H9 (cell line): Measurements from ENCODE around the gene S100G. TPM values are rescaled to one million over a fixed set of nuclear protein-coding genes. Genes with fewer than 3 reads are reported as not detected.

Experiments
- DNase-seq: peaks from one replicate; pipeline ENCODE4 v3.0.0-alpha.2; 2017
- H2AFZ ChIP-seq: one replicate; pipeline ENCODE4 v1.6.1; 2013; ENCODE audit warnings: mild to moderate bottlenecking, low read length, control low read depth, moderate library complexity
- H2AK5ac ChIP-seq: 2 replicates; pipeline ENCODE4 v1.6.1; 2013; ENCODE audit warnings: low read length, control low read depth, mixed read lengths; ENCODE audit not compliant: insufficient read length
- H2BK120ac ChIP-seq: one replicate; pipeline ENCODE4 v1.6.1; 2013; ENCODE audit warnings: low read depth, mild to moderate bottlenecking, low read length, control low read depth, inconsistent platforms; ENCODE audit not compliant: poor library complexity, severe bottlenecking
- H2BK12ac ChIP-seq: 2 replicates; pipeline ENCODE4 v1.6.1; 2013; ENCODE audit warnings: low read length, control low read depth, mixed read lengths, low read depth; ENCODE audit not compliant: insufficient read length
- H2BK15ac ChIP-seq: 2 replicates; pipeline ENCODE4 v1.6.1; 2013; ENCODE audit warnings: low read depth, low read length, control low read depth
- H2BK20ac ChIP-seq: one replicate; pipeline ENCODE4 v1.6.1; 2013; ENCODE audit warnings: low read depth, mild to moderate bottlenecking, low read length, control low read depth, inconsistent platforms; ENCODE audit not compliant: poor library complexity, severe bottlenecking
- H2BK5ac ChIP-seq: 2 replicates; pipeline ENCODE4 v1.6.1; 2013; ENCODE audit warnings: low read length, control low read depth, mixed read lengths; ENCODE audit not compliant: insufficient read length
- H3K14ac ChIP-seq: 2 replicates; pipeline ENCODE4 v1.6.1; 2013; ENCODE audit warnings: low read length, control low read depth; ENCODE audit not compliant: insufficient read depth
- H3K18ac ChIP-seq: 2 replicates; pipeline ENCODE4 v1.6.1; 2013; ENCODE audit warnings: low read depth, mild to moderate bottlenecking, mixed read lengths, low read length, control low read depth; ENCODE audit not compliant: insufficient read length
- H3K23ac ChIP-seq: 2 replicates; pipeline ENCODE4 v1.6.1; 2013; ENCODE audit warnings: low read length, control low read depth, mixed read lengths, low read depth; ENCODE audit not compliant: insufficient read length
- H3K23me2 ChIP-seq: 2 replicates; pipeline ENCODE4 v1.6.1; 2013; ENCODE audit warnings: low read depth, mild to moderate bottlenecking, mixed read lengths, low read length, control low read depth; ENCODE audit not compliant: insufficient read length, poor library complexity, severe bottlenecking
- H3K27ac ChIP-seq: 2 replicates; pipeline ENCODE4 v1.5.1; 2013; ENCODE audit warnings: low read length, control low read depth, mixed read lengths, low read depth; ENCODE audit not compliant: insufficient read length
- H3K27me3 ChIP-seq: 2 replicates; pipeline ENCODE4 v1.6.1; 2013; ENCODE audit warnings: low read length, control low read depth, inconsistent platforms; ENCODE audit not compliant: insufficient read depth
- H3K4ac ChIP-seq: 2 replicates; pipeline ENCODE4 v1.6.1; 2013; ENCODE audit warnings: low read depth, mild to moderate bottlenecking, control low read depth, inconsistent platforms, low read length, moderate library complexity
- H3K4me1 ChIP-seq: 2 replicates; pipeline ENCODE4 v1.6.1; 2013; ENCODE audit warnings: low read length, control low read depth, inconsistent platforms; ENCODE audit not compliant: insufficient read depth
- H3K4me2 ChIP-seq: 2 replicates; pipeline ENCODE4 v1.6.1; 2013; ENCODE audit warnings: low read length, control low read depth, mixed read lengths; ENCODE audit not compliant: insufficient read length, insufficient read depth
- H3K56ac ChIP-seq: 2 replicates; pipeline ENCODE4 v1.6.1; 2013; ENCODE audit warnings: low read depth, mild to moderate bottlenecking, mixed read lengths, low read length, control low read depth; ENCODE audit not compliant: insufficient read length
- H3K79me1 ChIP-seq: 2 replicates; pipeline ENCODE4 v1.6.1; 2013; ENCODE audit warnings: low read depth, mild to moderate bottlenecking, moderate library complexity, low read length, control low read depth, inconsistent platforms; ENCODE audit not compliant: insufficient read depth, poor library complexity, severe bottlenecking
- H3K79me2 ChIP-seq: 2 replicates; pipeline ENCODE4 v1.6.1; 2013; ENCODE audit warnings: low read length, control low read depth, inconsistent platforms; ENCODE audit not compliant: insufficient read depth
- H3K9ac ChIP-seq: 2 replicates; pipeline ENCODE4 v1.6.1; 2013; ENCODE audit warnings: low read length, control low read depth, mixed read lengths; ENCODE audit not compliant: insufficient read length; ENCODE audit errors: extremely low read depth
- H3K9me3 ChIP-seq: one replicate; pipeline ENCODE4 v1.6.1; 2013; ENCODE audit warnings: low read depth, low read length, inconsistent platforms; ENCODE audit not compliant: control insufficient read depth
- H3T11ph ChIP-seq: one replicate; pipeline ENCODE4 v1.6.1; 2013; ENCODE audit warnings: mild to moderate bottlenecking, low read length, control low read depth, inconsistent platforms
- H4K20me1 ChIP-seq: one replicate; pipeline ENCODE4 v1.6.1; 2013; ENCODE audit not compliant: control insufficient read depth, insufficient read length, insufficient read depth
- H4K5ac ChIP-seq: 2 replicates; pipeline ENCODE4 v1.6.1; 2013; ENCODE audit warnings: low read depth, mild to moderate bottlenecking, mixed read lengths, low read length, control low read depth; ENCODE audit not compliant: insufficient read length
- H4K8ac ChIP-seq: replicated peaks from 2 replicates; pipeline ENCODE4 v1.6.1; 2013; ENCODE audit warnings: low read length, control low read depth, mixed read lengths, low read depth; ENCODE audit not compliant: insufficient read length
- H4K91ac ChIP-seq: 2 replicates; pipeline ENCODE4 v1.6.1; 2013; ENCODE audit warnings: low read depth, mild to moderate bottlenecking, moderate library complexity, mixed read lengths, low read length, control low read depth; ENCODE audit not compliant: insufficient read length
- H3K27ac Mint-ChIP-seq, 3 experiments: 2 replicates in 2 of 3; 3 replicates in 1 of 3; pipeline ENCODE4 v1.8.0; 2020 to 2021; ENCODE audit warnings: mixed read lengths in 3 of 3, mild to moderate bottlenecking in 1 of 3, moderate library complexity in 1 of 3
- H3K27me3 Mint-ChIP-seq: 2 replicates; pipeline ENCODE4 v1.8.0; 2021; ENCODE audit warnings: low read depth, mild to moderate bottlenecking, moderate library complexity, mixed read lengths
- H3K36me3 Mint-ChIP-seq, 3 experiments: 2 replicates in 2 of 3; 3 replicates in 1 of 3; pipeline ENCODE4 v1.8.0; 2020 to 2021; ENCODE audit warnings: low read depth in 3 of 3, mixed read lengths in 3 of 3; ENCODE audit not compliant: insufficient read depth in 1 of 3
- H3K4me1 Mint-ChIP-seq, 2 experiments: 2 replicates each; pipeline ENCODE4 v1.8.0; 2020; ENCODE audit warnings: mixed read lengths in 2 of 2
- H3K4me3 Mint-ChIP-seq, 2 experiments: 2 replicates in 1 of 2; 3 replicates in 1 of 2; pipeline ENCODE4 v1.8.0; 2020 to 2021; ENCODE audit warnings: mild to moderate bottlenecking in 2 of 2, mixed read lengths in 2 of 2, moderate library complexity in 1 of 2
- H3K9me3 Mint-ChIP-seq, 2 experiments: 2 replicates in 1 of 2; 3 replicates in 1 of 2; pipeline ENCODE4 v1.8.0; 2020; ENCODE audit warnings: mild to moderate bottlenecking in 2 of 2, mixed read lengths in 2 of 2, moderate library complexity in 1 of 2
- WGBS: extraction: QIAGEN DNeasy Blood & Tissue Kit; methylation state at CpG from one replicate; pipeline ENCODE4 v1.1.7; 2013; ENCODE audit warnings: missing lambda C conversion rate, low lambda C conversion rate, mixed read lengths; ENCODE audit not compliant: insufficient read length; ENCODE audit errors: extremely low coverage; 5-methylcytosine and 5-hydroxymethylcytosine counted together
- total RNA-seq: library from RNA; stranded (reverse); gene quantifications from 2 replicates; pipeline ENCODE4 v1.2.1, GENCODE V29; 2021
- TF ChIP-seq, protein P1 (sequence below): fragments of 200-600 bp; sonication (generic); conservative IDR thresholded peaks from 3 replicates; pipeline ENCODE4 v1.8.0; 2021; ENCODE audit warnings: antibody characterized with exemption, mild to moderate bottlenecking

Gene S100G
- total RNA-seq, 1 experiment from 2014 or later, result not detected

DNA sequence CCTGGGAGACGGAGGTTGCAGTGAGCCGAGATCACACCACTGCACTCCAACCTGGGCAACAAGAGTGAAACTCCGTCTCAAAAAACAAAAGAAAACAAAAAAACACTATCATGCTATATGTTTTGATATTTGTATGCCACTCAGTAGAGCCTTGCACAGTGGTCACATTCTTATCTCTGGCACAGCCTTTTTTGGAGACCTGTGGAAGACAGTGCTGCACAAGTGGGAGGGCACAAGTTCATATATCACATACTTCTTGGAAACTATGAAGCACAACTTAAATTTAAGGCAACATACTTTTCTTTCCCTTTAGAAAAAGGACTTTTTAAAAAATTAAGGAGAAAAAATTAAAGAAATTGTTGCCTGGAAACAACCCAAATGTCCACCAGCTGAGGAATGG is 14.4 kb upstream of the S100G start:
- Histone ChIP-seq H2BK120ac (no peak overlapping the region), H2AFZ (no peak overlapping the region), H3K4me1 (no peaks in the 10 kb centered on the region), H4K91ac (no peak overlapping the region), H3K4ac (no peak overlapping the region), H3K9me3 (no peaks in the 10 kb centered on the region), H4K5ac (no peak overlapping the region), H3K79me2 (no peaks in the 10 kb centered on the region), H4K20me1 (no peaks in the 10 kb centered on the region), H4K8ac (no peak overlapping the region), H3K18ac (no peak overlapping the region), H3K27me3 (no peaks in the 10 kb centered on the region), H2AK5ac (no peak overlapping the region), H3K56ac (no peak overlapping the region), H3K27ac (no peak overlapping the region), H2BK5ac (no peak overlapping the region), H3T11ph (no peak overlapping the region), H3K9ac (no peak overlapping the region), H3K23ac (no peak overlapping the region), H2BK12ac (no peak overlapping the region), H3K14ac (no peak overlapping the region), H2BK20ac (no peak overlapping the region), H2BK15ac (no peak overlapping the region), H3K23me2 (no peaks in the 10 kb centered on the region), H3K79me1 (no peaks in the 10 kb centered on the region), H3K4me2 (no peak overlapping the region)
- Mint-ChIP-seq H3K4me3 (no peak overlapping the region), H3K9me3 (no peaks in the 10 kb centered on the region; a peak in 1 of 5 replicates), H3K36me3 (peaks cover 34 to 82% (median 65%) of the 10 kb centered on the region in 3 experiments), H3K4me1 (peaks cover 3 to 7% of the 10 kb centered on the region in 2 experiments; a peak in 3 of 4 replicates), H3K27me3 (no peaks in the 10 kb centered on the region), H3K27ac (no peak overlapping the region)
- WGBS, result no CpG with 5 or more reads among the region's 3 CpGs
- TF ChIP-seq, protein P1, sequence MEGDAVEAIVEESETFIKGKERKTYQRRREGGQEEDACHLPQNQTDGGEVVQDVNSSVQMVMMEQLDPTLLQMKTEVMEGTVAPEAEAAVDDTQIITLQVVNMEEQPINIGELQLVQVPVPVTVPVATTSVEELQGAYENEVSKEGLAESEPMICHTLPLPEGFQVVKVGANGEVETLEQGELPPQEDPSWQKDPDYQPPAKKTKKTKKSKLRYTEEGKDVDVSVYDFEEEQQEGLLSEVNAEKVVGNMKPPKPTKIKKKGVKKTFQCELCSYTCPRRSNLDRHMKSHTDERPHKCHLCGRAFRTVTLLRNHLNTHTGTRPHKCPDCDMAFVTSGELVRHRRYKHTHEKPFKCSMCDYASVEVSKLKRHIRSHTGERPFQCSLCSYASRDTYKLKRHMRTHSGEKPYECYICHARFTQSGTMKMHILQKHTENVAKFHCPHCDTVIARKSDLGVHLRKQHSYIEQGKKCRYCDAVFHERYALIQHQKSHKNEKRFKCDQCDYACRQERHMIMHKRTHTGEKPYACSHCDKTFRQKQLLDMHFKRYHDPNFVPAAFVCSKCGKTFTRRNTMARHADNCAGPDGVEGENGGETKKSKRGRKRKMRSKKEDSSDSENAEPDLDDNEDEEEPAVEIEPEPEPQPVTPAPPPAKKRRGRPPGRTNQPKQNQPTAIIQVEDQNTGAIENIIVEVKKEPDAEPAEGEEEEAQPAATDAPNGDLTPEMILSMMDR, result no peak
- no peak for DNase-seq
